Gastrocnemius medialis (tissue), 4 donors: ENCODE data around the gene PLBD1. TPM values are rescaled to one million over a fixed set of nuclear protein-coding genes. Genes with fewer than 3 reads are reported as not detected.

ENCODE experiments used
- ATAC-seq, 2 donors: fragments of 150-250 bp; one replicate each; pipeline ENCODE4 v1.9.1; 2016
- DNase-seq, 2 donors: peaks; one replicate each; pipeline ENCODE4 v3.0.0-alpha.2; 2019
- H3K27ac ChIP-seq, 4 donors: fragments of 200-600 bp; sonication (generic); 1 replicate in 1 of 4; 2 replicates in 3 of 4; pipeline ENCODE4 v1.5.1; 2016 to 2018; ENCODE audit warnings: mild to moderate bottlenecking in 2 of 4, moderate library complexity in 1 of 4
- H3K27me3 ChIP-seq, 3 donors: fragments of 200-600 bp; sonication (generic) in 2 of 3; 1 replicate in 1 of 3; 2 replicates in 2 of 3; pipeline versions ENCODE4 v1.5.1 to v1.6.0; 2016 to 2019; ENCODE audit warnings: mild to moderate bottlenecking in 1 of 3, moderate library complexity in 1 of 3
- H3K36me3 ChIP-seq, 2 donors: fragments of 200-600 bp; sonication (generic) in 1 of 2; one replicate each; pipeline ENCODE4 v1.5.1; 2017 to 2018
- H3K4me1 ChIP-seq, 2 donors: fragments of 200-600 bp; sonication (generic) in 1 of 2; one replicate each; pipeline ENCODE4 v1.5.1; 2016 to 2017; ENCODE audit warnings: mild to moderate bottlenecking in 2 of 2
- H3K4me3 ChIP-seq, 4 donors: fragments of 200-600 bp; sonication (generic) in 3 of 4; 1 replicate in 1 of 4; 2 replicates in 3 of 4; pipeline ENCODE4 v1.5.1; 2016 to 2019; ENCODE audit warnings: mild to moderate bottlenecking in 2 of 4
- H3K9me3 ChIP-seq, 3 donors: fragments of 200-600 bp; sonication (generic) in 2 of 3; 1 replicate in 1 of 3; 2 replicates in 2 of 3; pipeline ENCODE4 v1.5.1; 2016 to 2019
- POLR2A ChIP-seq, 2 donors: fragments of 450-650 bp; IDR thresholded peaks; one replicate each; pipeline ENCODE4 v1.6.1; 2017; ENCODE audit warnings: antibody characterized with exemption in 2 of 2, mild to moderate bottlenecking in 2 of 2, moderate library complexity in 2 of 2
- in situ Hi-C, 4 donors: fragments of 200-750 bp; cut with MboI; loops; one replicate each; pipeline versions ENCODE4 v1.15.0 to v1.8.0; 2017; ENCODE audit warnings: low sequenced_read_pairs in 4 of 4
- intact Hi-C: fragments of 100-400 bp; cut with DNase I; formaldehyde crosslinking; loops from one replicate; pipeline ENCODE4 v1.15.1; 2023; ENCODE audit warnings: low total_unique reads
- total RNA-seq, 4 donors: library from RNA; depleted of rRNA; stranded (reverse); fragments of >200 nt; gene quantifications; one replicate each; pipeline versions ENCODE4 v1.1.0 to v1.2.3, GENCODE V29; 2016
- TF ChIP-seq, protein P1 (sequence below), 5 experiments: fragments of 450-650 bp in 3 of 5; fragments of 200-600 bp in 2 of 5; sonication (generic) in 2 of 5; IDR thresholded peaks in 4 of 5; conservative IDR thresholded peaks in 1 of 5; 1 replicate in 4 of 5; 2 replicates in 1 of 5; pipeline ENCODE4 v1.5.1; 2016 to 2019; ENCODE audit warnings: antibody characterized with exemption in 5 of 5, mild to moderate bottlenecking in 3 of 5, moderate library complexity in 3 of 5

PLBD1 gene
- total RNA-seq, 4 donors from 2014 or later: 3.0 to 7.1 (median 5.8) TPM

DNA sequence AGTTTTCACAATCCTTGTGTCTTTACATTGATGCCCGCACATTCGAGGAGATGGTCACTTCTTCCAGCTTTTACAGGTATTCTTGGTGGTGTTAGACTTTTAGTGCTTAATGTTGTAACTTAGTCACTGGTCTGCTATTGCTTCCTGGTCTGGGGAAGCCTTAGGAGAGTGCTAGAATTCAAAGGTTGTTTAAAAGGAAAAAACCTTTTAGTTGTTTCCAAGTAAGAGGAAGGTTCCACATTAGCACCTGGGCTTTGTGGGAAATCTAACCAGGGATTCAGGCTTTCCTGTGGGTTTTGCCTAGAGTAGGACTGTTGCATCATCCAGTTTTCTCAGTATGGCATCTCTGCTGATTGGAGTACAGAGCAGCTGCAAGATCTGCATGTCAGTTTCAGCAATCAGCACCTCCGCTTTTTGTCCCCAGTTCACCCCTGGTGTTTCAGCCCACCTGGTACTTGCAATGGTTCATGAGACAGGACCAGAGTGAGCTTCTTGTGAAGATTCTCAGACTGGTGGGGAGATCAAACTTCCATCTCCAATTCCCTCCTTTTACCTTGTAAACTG lies 44.0 kb upstream of the PLBD1 start:
- in situ Hi-C loops (no loop called here), intact Hi-C loops (loop anchor here (10.0 kb wide), 1 partner anchor 377 kb away; no protein-coding TSS in a partner anchor)
- Histone ChIP-seq H3K4me3 (no peak overlapping the region), H3K27me3 (no peaks in the 10 kb centered on the region), H3K27ac (no peak overlapping the region), H3K36me3 (no peaks in the 10 kb centered on the region), H3K9me3 (peaks cover 0 to 10% (median 0%) of the 10 kb centered on the region in 3 donors), H3K4me1 (peaks cover 16 to 19% of the 10 kb centered on the region in 2 donors)
- ATAC-seq (no peak), DNase-seq (no peak)
- TF ChIP-seq, protein P1, sequence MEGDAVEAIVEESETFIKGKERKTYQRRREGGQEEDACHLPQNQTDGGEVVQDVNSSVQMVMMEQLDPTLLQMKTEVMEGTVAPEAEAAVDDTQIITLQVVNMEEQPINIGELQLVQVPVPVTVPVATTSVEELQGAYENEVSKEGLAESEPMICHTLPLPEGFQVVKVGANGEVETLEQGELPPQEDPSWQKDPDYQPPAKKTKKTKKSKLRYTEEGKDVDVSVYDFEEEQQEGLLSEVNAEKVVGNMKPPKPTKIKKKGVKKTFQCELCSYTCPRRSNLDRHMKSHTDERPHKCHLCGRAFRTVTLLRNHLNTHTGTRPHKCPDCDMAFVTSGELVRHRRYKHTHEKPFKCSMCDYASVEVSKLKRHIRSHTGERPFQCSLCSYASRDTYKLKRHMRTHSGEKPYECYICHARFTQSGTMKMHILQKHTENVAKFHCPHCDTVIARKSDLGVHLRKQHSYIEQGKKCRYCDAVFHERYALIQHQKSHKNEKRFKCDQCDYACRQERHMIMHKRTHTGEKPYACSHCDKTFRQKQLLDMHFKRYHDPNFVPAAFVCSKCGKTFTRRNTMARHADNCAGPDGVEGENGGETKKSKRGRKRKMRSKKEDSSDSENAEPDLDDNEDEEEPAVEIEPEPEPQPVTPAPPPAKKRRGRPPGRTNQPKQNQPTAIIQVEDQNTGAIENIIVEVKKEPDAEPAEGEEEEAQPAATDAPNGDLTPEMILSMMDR (IDR thresholded peaks at IDR 0.05 in 4 of 5, conservative IDR thresholded peaks at IDR 0.05 in 1 of 5): no peak
- TF ChIP-seq POLR2A (IDR thresholded peaks at IDR 0.05): no peak

DNA sequence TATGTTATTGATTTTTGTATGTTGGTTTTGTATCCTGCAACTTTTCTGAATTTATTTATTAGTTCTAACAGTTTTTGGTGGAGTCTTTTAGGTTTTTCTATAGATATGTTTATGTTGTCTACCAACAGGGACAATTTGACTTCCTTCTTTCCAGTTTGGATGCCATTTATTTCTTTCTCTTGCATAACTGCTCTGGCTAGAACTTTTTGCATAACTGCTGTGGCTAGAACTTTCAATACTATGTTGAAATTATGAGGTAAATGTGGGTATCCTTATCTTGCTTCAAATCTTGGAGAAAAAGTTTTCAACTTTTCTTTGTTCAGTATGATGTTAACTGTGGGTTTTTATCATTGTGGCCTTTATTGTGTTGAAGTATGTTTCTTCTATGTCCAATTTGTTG lies 39.9 kb upstream of the PLBD1 start:
- ATAC-seq (no peak), DNase-seq (no peak)
- H3K27me3 ChIP-seq: no peaks in the 10 kb centered on the region
- H3K9me3 ChIP-seq: peaks cover 0 to 12% (median 7%) of the 10 kb centered on the region in 3 donors
- in situ Hi-C loops (no loop called here), intact Hi-C loops (no loop called here)
- H3K4me1 ChIP-seq: peaks cover under 1 to 6% of the 10 kb centered on the region in 2 donors
- H3K36me3 ChIP-seq: no peaks in the 10 kb centered on the region
- no peak for TF ChIP-seq POLR2A (IDR thresholded peaks at IDR 0.05)
- TF ChIP-seq, protein P1 (IDR thresholded peaks at IDR 0.05 in 4 of 5, conservative IDR thresholded peaks at IDR 0.05 in 1 of 5): no peak
- no peak overlapping the region for H3K4me3 ChIP-seq
- H3K27ac ChIP-seq: no peak overlapping the region

DNA sequence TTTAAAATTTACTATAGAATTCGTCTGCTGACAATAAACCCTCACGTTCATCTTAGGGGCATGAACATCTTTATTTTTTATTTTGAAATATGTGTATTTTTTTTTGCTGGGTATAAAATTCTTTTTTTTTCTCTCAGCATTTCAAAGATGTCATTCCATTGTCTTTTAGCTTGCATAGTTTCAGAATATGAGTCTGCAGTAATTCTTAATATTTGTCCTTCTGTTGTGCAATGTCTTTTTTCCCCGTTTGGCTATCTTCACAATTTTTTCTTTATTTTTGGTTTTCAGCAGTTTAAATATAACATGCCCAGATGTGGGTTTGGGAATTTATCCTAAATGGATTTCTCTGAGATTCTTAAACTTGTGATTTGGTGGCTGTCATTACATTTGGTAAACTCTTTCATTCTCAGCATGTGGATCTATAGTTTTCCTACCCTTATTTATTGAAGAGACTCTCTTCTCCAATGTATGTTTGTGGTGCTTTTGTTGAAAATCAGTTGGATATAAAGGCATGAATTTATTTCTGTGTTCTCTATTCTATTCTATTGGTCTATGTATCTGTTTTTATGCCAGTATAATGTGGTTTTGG lies 37.8 kb upstream of the PLBD1 start:
- Histone ChIP-seq H3K4me3 (no peak overlapping the region), H3K27ac (no peak overlapping the region), H3K9me3 (peaks cover 0 to 11% (median 7%) of the 10 kb centered on the region in 3 donors), H3K36me3 (no peaks in the 10 kb centered on the region), H3K4me1 (no peaks in the 10 kb centered on the region), H3K27me3 (no peaks in the 10 kb centered on the region)
- no peak for DNase-seq
- intact Hi-C loops: no loop called here
- TF ChIP-seq, protein P1 (IDR thresholded peaks at IDR 0.05 in 4 of 5, conservative IDR thresholded peaks at IDR 0.05 in 1 of 5): no peak
- no peak for TF ChIP-seq POLR2A (IDR thresholded peaks at IDR 0.05)
- ATAC-seq: no peak
- in situ Hi-C loops: no loop called here

DNA sequence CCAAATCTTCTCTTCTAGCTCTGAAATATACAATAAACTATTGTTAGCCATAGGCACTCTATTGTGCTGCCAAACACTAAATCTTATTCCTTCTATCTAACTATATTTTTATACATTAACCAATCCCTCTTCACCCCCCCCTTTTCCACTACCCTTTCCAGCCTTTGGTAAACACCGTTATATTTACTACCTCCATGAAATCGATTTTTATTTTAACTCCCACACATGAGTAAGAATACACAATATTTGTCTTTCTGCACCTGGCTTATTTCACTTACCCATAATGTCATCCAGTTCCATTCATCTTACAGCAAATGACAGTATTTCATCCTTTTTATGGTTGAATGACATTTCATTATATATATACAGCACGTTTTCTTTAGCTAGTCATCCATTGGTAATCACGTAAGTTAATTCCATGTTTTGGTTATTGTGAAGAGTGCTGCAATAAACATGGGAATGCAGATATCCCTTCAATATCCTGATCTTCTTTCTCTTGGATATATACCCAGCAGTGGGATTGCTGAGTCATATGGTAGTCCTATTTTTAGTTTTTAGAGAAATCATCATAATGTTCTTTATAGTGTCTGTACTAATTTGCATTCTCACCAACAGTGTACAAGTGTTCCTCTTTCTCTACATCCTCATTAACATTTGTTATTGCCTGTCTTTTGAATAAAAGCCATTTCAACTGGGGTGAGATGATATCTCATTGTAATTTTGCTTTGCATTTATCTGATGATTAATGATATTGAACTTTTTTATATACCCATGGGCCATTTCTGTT lies 34.2 kb upstream of the PLBD1 start:
- H3K9me3 ChIP-seq: peaks cover 0 to 7% (median 4%) of the 10 kb centered on the region in 3 donors
- TF ChIP-seq POLR2A (IDR thresholded peaks at IDR 0.05): no peak
- TF ChIP-seq, protein P1 (IDR thresholded peaks at IDR 0.05 in 4 of 5, conservative IDR thresholded peaks at IDR 0.05 in 1 of 5): no peak
- H3K27ac ChIP-seq: no peak overlapping the region
- no peak overlapping the region for H3K4me3 ChIP-seq
- intact Hi-C loops: no loop called here
- ATAC-seq (no peak), DNase-seq (no peak)
- no peaks in the 10 kb centered on the region for H3K27me3 ChIP-seq
- H3K4me1 ChIP-seq: no peaks in the 10 kb centered on the region
- in situ Hi-C loops: no loop called here
- H3K36me3 ChIP-seq: no peaks in the 10 kb centered on the region
